ENCODE measurements around the gene CASP2. TPM values are rescaled to one million over a fixed set of nuclear protein-coding genes. Genes with fewer than 3 reads are reported as not detected.
A peak's percentile ranks its signal among the peaks of the same experiment; 100 is the strongest.

The CASP2 gene
- total and polyA plus RNA-seq, 2 of the 13 experiments (the other 11 are each of a cell fraction or from before 2014, with no cell fraction given) = 10.2 to 13.7 TPM

GRCh38 chr7:143315776-143316175 is 27.6 kb downstream of the CASP2 start, which contains the start of gene CLCN1:
Gene CLCN1, plus strand, starts transcription at chr7:143316111. Its CDS starts 102 bp downstream, at chr7:143316213.
- no peaks in the 10 kb centered on the region for H4K20me1 ChIP-seq (ENCODE audit: insufficient read depth, low read length)
- intact Hi-C loops (cut with micrococcal nuclease; ENCODE audit: unreplicated experiment) = no loop called here

GRCh38 chr7:143316492-143316891 is 28.3 kb downstream of the CASP2 start:
- H3K36me3 ChIP-seq (replicated peaks in 1 of 2; ENCODE audit: control insufficient read depth in 1 of 2, insufficient read depth in 2 of 2, low read length in 2 of 2) = no peaks in the 10 kb centered on the region
- H3K9ac ChIP-seq (ENCODE audit: insufficient read depth, low read depth, low read length) = no peak overlapping the region
- FAIRE-seq = no peak
- 25% methylated on average over 4 of the region's 4 CpGs for WGBS (ENCODE audit: low lambda C conversion rate)
- in situ Hi-C loops (cut with HindIII; ENCODE audit: extremely low pct_ligation_motif_present, low pct_unique_long_range_greater_than_20kb) (no loop called here), intact Hi-C loops (cut with micrococcal nuclease; ENCODE audit: unreplicated experiment) (no loop called here)
- no peaks in the 10 kb centered on the region for H3K79me2 ChIP-seq (ENCODE audit: insufficient read depth, low read length)
- no peaks in the 10 kb centered on the region for H3K9me3 ChIP-seq (ENCODE audit: low read length)
- no peaks in the 10 kb centered on the region for H3K27me3 ChIP-seq (ENCODE audit: control insufficient read depth in 1 of 2, insufficient read depth in 2 of 2, low read length in 2 of 2)
- no peak overlapping the region for H3K4me3 ChIP-seq (replicated peaks in 1 of 3; ENCODE audit: insufficient read depth in 1 of 3, low read depth in 2 of 3, low read length in 3 of 3)
- no peak overlapping the region for H3K27ac ChIP-seq (ENCODE audit: extremely low read length, insufficient read depth, low read length)
- H2AFZ ChIP-seq (ENCODE audit: low read length) = no peak overlapping the region
- no peak for DNase-seq (ENCODE audit: low spot score)
- POLR2A ChIA-PET = no interaction called here
- no peak for ATAC-seq
- H4K20me1 ChIP-seq (ENCODE audit: insufficient read depth, low read length) = no peaks in the 10 kb centered on the region
- no peak overlapping the region for H3K4me2 ChIP-seq (ENCODE audit: low read depth, low read length)
- no TSS peak for BruUV-seq (replicated peaks)
- CTCF ChIA-PET (ENCODE audit: low intra/inter-chr PET ratio, low total read pairs) = no interaction called here
- peaks cover 12% of the 10 kb centered on the region for H3K4me1 ChIP-seq (ENCODE audit: insufficient read depth, low read length)
- no peak for TF ChIP-seq ZNF274 (CRISPR knock-in tag; IDR thresholded peaks at IDR 0.05)
- no peak for TF ChIP-seq JUND (CRISPR knock-in tag; IDR thresholded peaks at IDR 0.05)
- no peak for TF ChIP-seq MLXIP (CRISPR knock-in tag; IDR thresholded peaks at IDR 0.05; ENCODE audit: borderline replicate concordance)
- TF ChIP-seq SETDB1 (CRISPR knock-in tag; IDR thresholded peaks at IDR 0.05; ENCODE audit: borderline replicate concordance) = no peak
- TF ChIP-seq SNAI1 (CRISPR knock-in tag; IDR thresholded peaks at IDR 0.05; ENCODE audit: borderline replicate concordance) = no peak

More at GRCh38 chr7:143315776-143316175, 27.6 kb downstream of the CASP2 start, which contains the start of gene CLCN1:
- in situ Hi-C loops (cut with HindIII; ENCODE audit: extremely low pct_ligation_motif_present, low pct_unique_long_range_greater_than_20kb) = no loop called here
- no peak for FAIRE-seq
- Histone ChIP-seq H3K27ac (ENCODE audit: extremely low read length, insufficient read depth, low read length) (no peak within 1 kb of the TSS), H3K4me2 (ENCODE audit: low read depth, low read length) (no peak within 1 kb of the TSS), H3K4me1 (ENCODE audit: insufficient read depth, low read length) (peaks cover 12% of the 10 kb centered on the region), H2AFZ (ENCODE audit: low read length) (no peak within 1 kb of the TSS), H3K36me3 (replicated peaks in 1 of 2; ENCODE audit: control insufficient read depth in 1 of 2, insufficient read depth in 2 of 2, low read length in 2 of 2) (no peaks in the 10 kb centered on the region), H3K9me3 (ENCODE audit: low read length) (no peaks in the 10 kb centered on the region), H3K27me3 (ENCODE audit: control insufficient read depth in 1 of 2, insufficient read depth in 2 of 2, low read length in 2 of 2) (no peaks in the 10 kb centered on the region), H3K79me2 (ENCODE audit: insufficient read depth, low read length) (no peaks in the 10 kb centered on the region), H3K9ac (ENCODE audit: insufficient read depth, low read depth, low read length) (no peak within 1 kb of the TSS), H3K4me3 (replicated peaks in 1 of 3; ENCODE audit: insufficient read depth in 1 of 3, low read depth in 2 of 3, low read length in 3 of 3) (no peak within 1 kb of the TSS)
- no peak for ATAC-seq
- POLR2A ChIA-PET = no interaction called here
- TF ChIP-seq POGK (CRISPR knock-in tag; conservative IDR thresholded peaks at IDR 0.05) = no peak
- peak in 1 of 2 experiments; percentile 22; a peak in 1 of 4 replicates for TF ChIP-seq MAFK (conservative IDR thresholded peaks at IDR 0.05 in 1 of 2, IDR thresholded peaks at IDR 0.05 in 1 of 2; ENCODE audit: low read length in 2 of 2)
- TF ChIP-seq ZNF136 (CRISPR knock-in tag; IDR thresholded peaks at IDR 0.05; ENCODE audit: low read depth) = no peak
- CTCF ChIA-PET (ENCODE audit: low intra/inter-chr PET ratio, low total read pairs) = no interaction called here
- BruUV-seq (replicated peaks) = no TSS peak
- DNase-seq (ENCODE audit: low spot score) = no peak
- WGBS (ENCODE audit: low lambda C conversion rate) = 82% methylated on average over 5 of the region's 5 CpGs
